Liver (tissue), 9 donors: ENCODE results near the gene EPS8L1. TPM values are rescaled to one million over a fixed set of nuclear protein-coding genes. Genes with fewer than 3 reads are reported as not detected.
"Not testable (repeated sequence)": the region's sequence is repeated elsewhere in the genome, so short reads cannot be mapped to it uniquely, and the experiment has no call there.

Experiments
- DNase-seq: peaks from one replicate; pipeline ENCODE4 v3.0.0-alpha.2; 2017; ENCODE audit warnings: low spot score
- H3K27ac ChIP-seq, 2 donors: one replicate each; pipeline ENCODE4 v1.7.0; 2013; ENCODE audit warnings: inconsistent platforms in 2 of 2, low read length in 2 of 2, control low read depth in 1 of 2, low read depth in 1 of 2, mild to moderate bottlenecking in 1 of 2
- H3K27me3 ChIP-seq, 4 donors: one replicate each; pipeline versions ENCODE4 v1.6.1 to v1.7.0; 2013; ENCODE audit warnings: low read length in 3 of 4, inconsistent platforms in 1 of 4, mild to moderate bottlenecking in 1 of 4, moderate library complexity in 1 of 4; ENCODE audit not compliant: control insufficient read depth in 4 of 4, insufficient read depth in 4 of 4
- H3K36me3 ChIP-seq, 4 donors: one replicate each; pipeline versions ENCODE4 v1.6.1 to v1.7.0; 2013; ENCODE audit warnings: low read length in 3 of 4, mild to moderate bottlenecking in 3 of 4, low read depth in 1 of 4, moderate library complexity in 1 of 4; ENCODE audit not compliant: control insufficient read depth in 4 of 4, insufficient read depth in 3 of 4
- H3K4me1 ChIP-seq, 4 donors: one replicate each; pipeline versions ENCODE4 v1.6.1 to v1.7.0; 2013; ENCODE audit warnings: low read length in 3 of 4, mild to moderate bottlenecking in 3 of 4, moderate library complexity in 1 of 4; ENCODE audit not compliant: control insufficient read depth in 4 of 4, insufficient read depth in 4 of 4
- H3K4me3 ChIP-seq, 3 donors: one replicate each; pipeline versions ENCODE4 v1.6.1 to v1.7.0; 2013; ENCODE audit warnings: low read length in 3 of 3, control low read depth in 1 of 3, low read depth in 1 of 3, mild to moderate bottlenecking in 1 of 3
- H3K9ac ChIP-seq, 2 donors: one replicate each; pipeline ENCODE4 v1.7.0; 2013; ENCODE audit warnings: low read length in 2 of 2, mild to moderate bottlenecking in 2 of 2, moderate library complexity in 2 of 2, control low read depth in 1 of 2, low read depth in 1 of 2
- H3K9me3 ChIP-seq, 4 donors: one replicate each; pipeline versions ENCODE4 v1.6.1 to v1.7.0; 2013; ENCODE audit warnings: low read length in 3 of 4; ENCODE audit not compliant: control insufficient read depth in 4 of 4
- EGR1 ChIP-seq, 2 donors: IDR thresholded peaks; 2 replicates each; pipeline ENCODE4 v1.6.1; 2016 to 2018; ENCODE audit warnings: antibody characterized with exemption in 2 of 2, low read depth in 2 of 2
- GABPA ChIP-seq, 2 donors: IDR thresholded peaks in 1 of 2; conservative IDR thresholded peaks in 1 of 2; 2 replicates each; pipeline ENCODE4 v1.6.1; 2016; ENCODE audit warnings: antibody characterized with exemption in 2 of 2, mild to moderate bottlenecking in 1 of 2, moderate library complexity in 1 of 2
- HNF4G ChIP-seq: IDR thresholded peaks from 2 replicates; pipeline ENCODE4 v1.6.1; 2016; ENCODE audit warnings: antibody characterized with exemption
- RXRA ChIP-seq, 2 donors: IDR thresholded peaks; 2 replicates each; pipeline ENCODE4 v1.6.1; 2017 to 2018; ENCODE audit warnings: antibody characterized with exemption in 2 of 2, mild to moderate bottlenecking in 1 of 2
- SP1 ChIP-seq: IDR thresholded peaks from 2 replicates; pipeline ENCODE4 v1.6.1; 2018; ENCODE audit warnings: antibody characterized with exemption, mild to moderate bottlenecking
- WGBS: extraction: QIAGEN DNeasy Blood & Tissue Kit; methylation state at CpG from one replicate; pipeline ENCODE4 v1.1.7; 2013; 5-methylcytosine and 5-hydroxymethylcytosine counted together
- polyA plus RNA-seq, 2 donors: library from polyadenylated mRNA; stranded (reverse) in 1 of 2; unstranded in 1 of 2; fragments of 200-250 nt in 1 of 2; fragments of >200 nt in 1 of 2; fragmentation: Nextera tagmentation in 1 of 2; extraction: Ambion mirVana in 1 of 2; gene quantifications; one replicate each; pipeline versions ENCODE4 v1.2.1 to v1.2.3, GENCODE V29; 2013 to 2015
- total RNA-seq, 2 donors: library from RNA; depleted of rRNA; stranded (reverse); fragments of >200 nt; gene quantifications; one replicate each; pipeline ENCODE4 v1.2.3, GENCODE V29; 2014
- TF ChIP-seq, protein P1 (sequence below): IDR thresholded peaks from 2 replicates; pipeline ENCODE4 v1.6.1; 2016; ENCODE audit warnings: antibody characterized with exemption
- TF ChIP-seq, protein P2 (sequence below): IDR thresholded peaks from 2 replicates; pipeline ENCODE4 v1.6.1; 2016; ENCODE audit warnings: antibody characterized with exemption
- donor health status: healthy.
- donor health status: healthy.
- donor health status: healthy.
- donor health status: healthy.
- donor health status: healthy.

The EPS8L1 gene
- total and polyA plus RNA-seq, 4 donors = 0.40 to 1.5 (median 0.87) TPM

DNA sequence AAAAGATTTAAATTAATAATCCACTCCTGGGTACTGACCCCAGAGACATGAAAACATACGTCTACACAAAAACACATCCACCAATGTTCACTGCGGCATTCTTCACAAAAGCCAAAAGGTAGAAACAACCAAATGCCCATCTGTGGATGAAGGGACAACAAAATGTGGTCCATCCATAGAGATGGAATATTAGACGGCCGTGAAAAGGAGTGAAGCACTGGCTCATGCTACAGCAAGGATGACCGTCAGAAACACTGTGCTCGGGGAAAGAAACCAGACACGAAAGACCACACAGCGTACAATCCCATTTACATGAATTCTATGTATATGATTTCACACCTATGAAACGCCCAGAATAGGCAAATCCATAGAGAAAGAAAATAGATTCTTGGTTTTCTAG, 18.8 kb upstream of the EPS8L1 start (continued):
- TF ChIP-seq, protein P1, sequence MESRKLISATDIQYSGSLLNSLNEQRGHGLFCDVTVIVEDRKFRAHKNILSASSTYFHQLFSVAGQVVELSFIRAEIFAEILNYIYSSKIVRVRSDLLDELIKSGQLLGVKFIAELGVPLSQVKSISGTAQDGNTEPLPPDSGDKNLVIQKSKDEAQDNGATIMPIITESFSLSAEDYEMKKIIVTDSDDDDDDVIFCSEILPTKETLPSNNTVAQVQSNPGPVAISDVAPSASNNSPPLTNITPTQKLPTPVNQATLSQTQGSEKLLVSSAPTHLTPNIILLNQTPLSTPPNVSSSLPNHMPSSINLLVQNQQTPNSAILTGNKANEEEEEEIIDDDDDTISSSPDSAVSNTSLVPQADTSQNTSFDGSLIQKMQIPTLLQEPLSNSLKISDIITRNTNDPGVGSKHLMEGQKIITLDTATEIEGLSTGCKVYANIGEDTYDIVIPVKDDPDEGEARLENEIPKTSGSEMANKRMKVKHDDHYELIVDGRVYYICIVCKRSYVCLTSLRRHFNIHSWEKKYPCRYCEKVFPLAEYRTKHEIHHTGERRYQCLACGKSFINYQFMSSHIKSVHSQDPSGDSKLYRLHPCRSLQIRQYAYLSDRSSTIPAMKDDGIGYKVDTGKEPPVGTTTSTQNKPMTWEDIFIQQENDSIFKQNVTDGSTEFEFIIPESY = no peak
- no peak for TF ChIP-seq GABPA (IDR thresholded peaks at IDR 0.05 in 1 of 2, conservative IDR thresholded peaks at IDR 0.05 in 1 of 2)
- no peak for TF ChIP-seq RXRA (IDR thresholded peaks at IDR 0.05)

DNA sequence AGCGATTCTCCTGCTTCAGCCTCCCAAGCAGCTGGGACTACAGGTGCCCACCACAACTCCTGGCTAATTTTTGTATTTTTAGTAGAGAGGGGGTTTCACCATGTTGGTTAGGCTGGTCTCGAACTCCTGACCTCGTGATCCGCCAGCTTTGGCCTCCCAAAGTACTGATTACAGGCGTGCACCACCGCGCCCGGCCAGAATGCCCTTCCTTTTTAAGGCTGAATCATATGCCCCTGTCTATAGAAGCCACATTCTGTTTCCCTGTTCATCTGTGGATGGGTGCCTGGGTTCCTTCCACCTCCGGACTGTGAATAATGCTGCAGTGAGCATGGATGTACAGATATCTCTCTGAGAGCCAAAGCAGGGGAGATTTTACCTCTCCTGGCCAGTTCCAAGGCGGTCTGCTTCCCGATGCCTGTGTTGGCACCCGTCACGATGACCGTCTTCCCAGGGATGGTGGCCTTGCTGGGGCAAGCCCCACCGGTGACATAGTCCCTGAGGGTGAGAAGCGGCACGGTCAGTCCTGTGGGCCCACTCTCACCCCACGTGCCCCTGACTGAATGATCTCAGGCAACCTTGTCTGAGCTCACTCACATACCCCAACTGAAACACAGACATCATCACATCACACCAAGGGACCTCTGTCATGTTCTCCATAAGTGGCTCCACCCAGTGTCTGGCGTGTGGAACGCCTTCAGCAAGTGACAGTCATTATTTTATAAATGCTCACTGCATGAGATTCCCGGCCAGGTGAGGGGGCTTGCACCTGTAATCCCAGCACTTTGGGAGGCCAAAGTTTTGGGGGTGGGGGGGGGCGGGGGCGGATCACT, 16.7 kb upstream of the EPS8L1 start:
- Histone ChIP-seq H3K4me1 (peaks cover 0 to 7% (median 2%) of the 10 kb centered on the region in 4 donors), H3K4me3 (no peak overlapping the region), H3K27me3 (no peaks in the 10 kb centered on the region), H3K27ac (no peak overlapping the region), H3K9ac (no peak overlapping the region), H3K9me3 (no peaks in the 10 kb centered on the region), H3K36me3 (peaks cover 7 to 29% (median 16%) of the 10 kb centered on the region in 4 donors)
- TF ChIP-seq, protein P1 = no peak
- TF ChIP-seq HNF4G = no peak
- no peak for TF ChIP-seq EGR1 (IDR thresholded peaks at IDR 0.05; ENCODE audit: low read depth in 2 of 2)
- 95% methylated on average over 23 of the region's 23 CpGs for WGBS
- no peak for DNase-seq

DNA sequence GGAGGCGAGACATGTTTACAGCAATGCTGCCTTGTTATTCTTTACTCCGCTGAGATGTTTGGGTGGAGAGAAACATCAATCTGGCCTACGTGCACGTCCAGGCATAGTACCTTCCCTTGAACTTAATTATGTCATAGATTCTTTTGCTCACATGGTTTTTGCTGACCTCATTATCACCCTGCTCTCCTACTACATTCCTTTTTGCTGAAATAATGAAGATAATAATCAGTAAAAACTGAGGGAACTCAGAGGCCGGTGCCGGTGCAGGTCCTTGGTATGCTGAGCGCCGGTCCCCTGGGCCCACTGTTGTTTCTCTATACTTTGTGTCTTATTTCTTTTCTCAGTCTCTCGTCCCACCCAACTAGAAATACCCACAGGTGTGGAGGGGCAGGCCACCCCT, 15.4 kb upstream of the EPS8L1 start:
- 93% methylated on average over 9 of the region's 9 CpGs for WGBS
- H3K4me3 ChIP-seq = not testable (repeated sequence)

DNA sequence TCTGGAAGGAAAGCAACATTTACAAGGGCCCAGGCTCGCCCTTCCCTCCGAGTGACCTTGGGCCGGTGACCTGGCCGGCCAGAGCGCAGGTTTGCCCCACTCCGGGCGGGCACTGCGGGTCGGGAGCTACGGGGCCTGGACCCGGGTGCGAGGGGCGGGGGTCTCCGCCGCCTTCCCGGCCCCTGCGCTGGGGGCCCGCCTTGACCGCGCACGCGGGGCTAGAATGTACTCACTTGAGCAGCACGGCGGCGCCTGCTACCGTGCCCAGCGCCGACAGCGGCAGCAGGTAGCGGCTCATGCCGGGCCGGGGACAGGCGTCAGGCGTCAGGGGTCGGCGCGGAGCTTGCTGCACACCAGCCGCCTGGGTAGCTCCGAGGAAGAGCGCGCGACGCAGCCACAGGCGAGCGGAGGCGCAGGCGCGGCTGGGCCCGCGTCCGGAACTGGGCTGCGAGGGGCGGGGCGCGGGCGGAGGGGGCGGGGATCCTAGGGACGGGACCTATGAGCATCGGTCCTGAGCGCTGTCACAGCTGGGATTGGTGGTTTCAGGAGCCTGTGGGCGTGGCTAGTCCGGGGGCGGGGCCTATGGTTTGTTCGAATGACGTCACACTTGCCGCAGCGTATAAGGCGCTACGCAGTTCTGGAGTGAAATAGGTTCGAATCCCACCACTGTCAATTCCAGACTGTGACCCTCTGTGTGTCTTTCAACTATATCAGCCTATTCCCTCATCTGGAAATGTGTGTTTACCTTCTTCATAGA, 12.8 kb upstream of the EPS8L1 start, which contains the start of gene RDH13:
TSS of gene RDH13 (minus strand) at position 414 of the 757 bp plus-strand sequence. CDS start at position 298, 116 bp downstream.
- DNase-seq = peak; percentile 98
- Histone ChIP-seq H3K9me3 (no peaks in the 10 kb centered on the region), H3K36me3 (peaks cover 0 to 5% (median 4%) of the 10 kb centered on the region in 4 donors), H3K4me3 (peak within 1 kb of the TSS; percentile 77 to 80 (median 78)), H3K27ac (peak within 1 kb of the TSS; percentile 28 to 67), H3K27me3 (peaks cover 0 to 2% (median 0%) of the 10 kb centered on the region in 4 donors), H3K9ac (peak within 1 kb of the TSS in 1 of 2 donors; percentile 7), H3K4me1 (peaks cover 0 to 7% (median 2%) of the 10 kb centered on the region in 4 donors)
- TF ChIP-seq GABPA (IDR thresholded peaks at IDR 0.05 in 1 of 2, conservative IDR thresholded peaks at IDR 0.05 in 1 of 2) = peak in 1 of 2 donors; percentile 50
- TF ChIP-seq, protein P2, sequence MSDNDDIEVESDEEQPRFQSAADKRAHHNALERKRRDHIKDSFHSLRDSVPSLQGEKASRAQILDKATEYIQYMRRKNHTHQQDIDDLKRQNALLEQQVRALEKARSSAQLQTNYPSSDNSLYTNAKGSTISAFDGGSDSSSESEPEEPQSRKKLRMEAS = no peak
- TF ChIP-seq SP1 = peak; percentile 52
- 2% methylated on average over 70 of the region's 70 CpGs for WGBS

More for the DNA sequence above, 15.4 kb upstream of the EPS8L1 start:
- H3K27ac ChIP-seq, H3K9me3 ChIP-seq, H3K9ac ChIP-seq, DNase-seq, H3K4me1 ChIP-seq, H3K27me3 ChIP-seq: not testable (repeated sequence)
- peaks cover 3 to 23% (median 14%) of the 10 kb centered on the region in 4 donors for H3K36me3 ChIP-seq
